ENCODE results near the gene FUT8.

GRCh38 chr14:65554837-65555236, 142.3 kb downstream of the FUT8 start:
- TF ChIP-seq ZNF565 (CRISPR knock-in tag; conservative IDR thresholded peaks at IDR 0.05; ENCODE audit: low read depth), result no peak
- TF ChIP-seq ZNF70 (CRISPR knock-in tag; IDR thresholded peaks at IDR 0.05), result no peak
- no peak for TF ChIP-seq ESRRG (CRISPR knock-in tag; IDR thresholded peaks at IDR 0.05)
- TF ChIP-seq TOX (CRISPR knock-in tag; IDR thresholded peaks at IDR 0.05; ENCODE audit: borderline replicate concordance), result no peak
- TF ChIP-seq ZFP3 (CRISPR knock-in tag; IDR thresholded peaks at IDR 0.05), result no peak
- TF ChIP-seq ARNTL (CRISPR knock-in tag; IDR thresholded peaks at IDR 0.05; ENCODE audit: borderline replicate concordance, low read depth), result no peak
